K562 (cell line): ENCODE measurements around the gene MPRIP.

Source experiments
- ASH1L ChIP-seq: fragments of 450-650 bp; IDR thresholded peaks from 2 replicates; pipeline ENCODE4 v1.6.1; 2018; ENCODE audit warnings: borderline replicate concordance, mild to moderate bottlenecking, low read depth; ENCODE audit not compliant: partially characterized antibody
- BCLAF1 ChIP-seq, 2 experiments: fragments of 450-650 bp in 1 of 2; IDR thresholded peaks; 2 replicates each; pipeline ENCODE4 v1.6.1; 2011 to 2017; ENCODE audit warnings: low read depth in 2 of 2, antibody characterized with exemption in 1 of 2, borderline replicate concordance in 1 of 2, low read length in 1 of 2, mild to moderate bottlenecking in 1 of 2, mixed read lengths in 1 of 2; ENCODE audit not compliant: control insufficient read depth in 1 of 2
- CBX3 ChIP-seq, 2 experiments: IDR thresholded peaks; 1 replicate in 1 of 2; 2 replicates in 1 of 2; pipeline ENCODE4 v1.6.1; 2012; ENCODE audit warnings: inconsistent platforms in 2 of 2, low read length in 2 of 2, borderline replicate concordance in 1 of 2, control low read depth in 1 of 2
- HBP1 ChIP-seq: fragments of 450-650 bp; formaldehyde crosslinking; IDR thresholded peaks from 2 replicates; pipeline ENCODE4 v1.4.0; 2022; ENCODE audit warnings: missing genetic modification characterization
- JUN ChIP-seq, 2 experiments: sonication (generic) in 1 of 2; formaldehyde crosslinking in 1 of 2; IDR thresholded peaks; 2 replicates each; pipeline versions ENCODE4 v1.6.1 to v1.8.0; 2012 to 2022; ENCODE audit warnings: borderline replicate concordance in 2 of 2, mild to moderate bottlenecking in 2 of 2, improper control_type of control experiment in 1 of 2, low read depth in 1 of 2, low read length in 1 of 2, missing genetic modification reagents in 1 of 2
- MGA ChIP-seq: fragments of 450-650 bp; IDR thresholded peaks from 2 replicates; pipeline ENCODE4 v1.6.1; 2016; ENCODE audit warnings: mild to moderate bottlenecking, moderate library complexity
- NONO ChIP-seq, 2 experiments: fragments of 200-400 bp in 1 of 2; fragments of 450-650 bp in 1 of 2; formaldehyde crosslinking in 1 of 2; IDR thresholded peaks; 2 replicates each; pipeline ENCODE4 v1.6.1; 2017; ENCODE audit warnings: low read depth in 2 of 2, mild to moderate bottlenecking in 2 of 2, moderate library complexity in 2 of 2, low read length in 1 of 2
- RAD21 ChIP-seq, 2 experiments: fragments of 250-450 bp in 1 of 2; fragments of 450-650 bp in 1 of 2; sonication (Bioruptor Pico) in 1 of 2; formaldehyde crosslinking in 1 of 2; IDR thresholded peaks in 1 of 2; conservative IDR thresholded peaks in 1 of 2; 2 replicates each; pipeline versions ENCODE4 v1.4.0 to v1.8.0; 2020 to 2022; ENCODE audit warnings: mild to moderate bottlenecking in 2 of 2, moderate library complexity in 1 of 2
- SIN3A ChIP-seq, 2 experiments: fragments of 150-350 bp in 1 of 2; IDR thresholded peaks; 2 replicates each; pipeline ENCODE4 v1.6.1; 2011 to 2016; ENCODE audit warnings: borderline replicate concordance in 2 of 2, low read depth in 2 of 2, low read length in 2 of 2, mild to moderate bottlenecking in 2 of 2, moderate library complexity in 2 of 2; ENCODE audit not compliant: control insufficient read depth in 1 of 2
- SIX5 ChIP-seq, 2 experiments: IDR thresholded peaks; 2 replicates each; pipeline ENCODE4 v1.6.1; 2011; ENCODE audit warnings: low read length in 2 of 2, borderline replicate concordance in 1 of 2, low read depth in 1 of 2, mild to moderate bottlenecking in 1 of 2, moderate library complexity in 1 of 2; ENCODE audit not compliant: insufficient read depth in 1 of 2
- SPI1 ChIP-seq: IDR thresholded peaks from 2 replicates; pipeline ENCODE4 v1.6.1; 2011; ENCODE audit warnings: low read depth, low read length, control low read depth, borderline replicate concordance
- ZNF77 ChIP-seq: fragments of 250-450 bp; sonication (Bioruptor Pico); IDR thresholded peaks from 2 replicates; pipeline ENCODE4 v1.5.0; 2020
- TF ChIP-seq, protein P1 (sequence below), 3 experiments: IDR thresholded peaks in 2 of 3; conservative IDR thresholded peaks in 1 of 3; 2 replicates each; pipeline ENCODE4 v1.5.1; 2011 to 2012; ENCODE audit warnings: low read length in 3 of 3, mild to moderate bottlenecking in 3 of 3, control low read depth in 2 of 3, improper control_type of control experiment in 1 of 3, inconsistent platforms in 1 of 3, low read depth in 1 of 3, mixed read lengths in 1 of 3, moderate library complexity in 1 of 3; ENCODE audit not compliant: insufficient read depth in 2 of 3

DNA sequence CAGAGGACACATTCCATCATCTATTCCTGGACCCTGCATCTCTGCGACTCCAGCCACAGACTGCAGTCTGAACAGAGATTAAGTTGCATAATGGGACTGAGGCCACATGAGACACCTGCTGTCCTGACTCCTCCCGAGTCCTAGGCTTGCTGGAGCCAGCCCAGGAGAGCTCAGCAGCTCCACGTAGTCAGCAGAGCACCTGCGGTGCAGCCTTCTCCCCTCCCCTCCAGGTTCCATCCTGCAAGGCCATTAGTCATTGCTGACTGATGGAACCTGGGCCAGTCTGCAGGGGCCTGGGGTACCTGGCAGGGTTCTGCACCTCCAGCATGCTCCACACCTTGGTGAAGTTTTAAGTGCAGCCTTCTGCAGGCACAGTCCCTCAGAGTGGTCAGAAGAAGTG lies 87.2 kb downstream of the MPRIP start:
- no peak for TF ChIP-seq SIX5 (IDR thresholded peaks at IDR 0.05; ENCODE audit: borderline replicate concordance in 1 of 2, insufficient read depth in 1 of 2, low read depth in 1 of 2, low read length in 2 of 2)
- TF ChIP-seq, protein P1, sequence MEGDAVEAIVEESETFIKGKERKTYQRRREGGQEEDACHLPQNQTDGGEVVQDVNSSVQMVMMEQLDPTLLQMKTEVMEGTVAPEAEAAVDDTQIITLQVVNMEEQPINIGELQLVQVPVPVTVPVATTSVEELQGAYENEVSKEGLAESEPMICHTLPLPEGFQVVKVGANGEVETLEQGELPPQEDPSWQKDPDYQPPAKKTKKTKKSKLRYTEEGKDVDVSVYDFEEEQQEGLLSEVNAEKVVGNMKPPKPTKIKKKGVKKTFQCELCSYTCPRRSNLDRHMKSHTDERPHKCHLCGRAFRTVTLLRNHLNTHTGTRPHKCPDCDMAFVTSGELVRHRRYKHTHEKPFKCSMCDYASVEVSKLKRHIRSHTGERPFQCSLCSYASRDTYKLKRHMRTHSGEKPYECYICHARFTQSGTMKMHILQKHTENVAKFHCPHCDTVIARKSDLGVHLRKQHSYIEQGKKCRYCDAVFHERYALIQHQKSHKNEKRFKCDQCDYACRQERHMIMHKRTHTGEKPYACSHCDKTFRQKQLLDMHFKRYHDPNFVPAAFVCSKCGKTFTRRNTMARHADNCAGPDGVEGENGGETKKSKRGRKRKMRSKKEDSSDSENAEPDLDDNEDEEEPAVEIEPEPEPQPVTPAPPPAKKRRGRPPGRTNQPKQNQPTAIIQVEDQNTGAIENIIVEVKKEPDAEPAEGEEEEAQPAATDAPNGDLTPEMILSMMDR (IDR thresholded peaks at IDR 0.05 in 2 of 3, conservative IDR thresholded peaks at IDR 0.05 in 1 of 3; ENCODE audit: insufficient read depth in 2 of 3, low read depth in 1 of 3, low read length in 3 of 3) = no peak
- TF ChIP-seq BCLAF1 (IDR thresholded peaks at IDR 0.05; ENCODE audit: borderline replicate concordance in 1 of 2, control insufficient read depth in 1 of 2, low read depth in 2 of 2, low read length in 1 of 2) = no peak
- TF ChIP-seq HBP1 = no peak
- TF ChIP-seq RAD21 (CRISPR knock-in tag; conservative IDR thresholded peaks at IDR 0.05 in 1 of 2, IDR thresholded peaks at IDR 0.05 in 1 of 2) = no peak
- no peak for TF ChIP-seq SIN3A (IDR thresholded peaks at IDR 0.05; ENCODE audit: borderline replicate concordance in 2 of 2, control insufficient read depth in 1 of 2, low read depth in 2 of 2, low read length in 2 of 2)
- TF ChIP-seq ZNF77 (CRISPR knock-in tag) = no peak
- no peak for TF ChIP-seq JUN (IDR thresholded peaks at IDR 0.05; ENCODE audit: borderline replicate concordance, low read depth, low read length)
- TF ChIP-seq JUN (CRISPR knock-in tag; IDR thresholded peaks at IDR 0.05; ENCODE audit: borderline replicate concordance) = no peak
- no peak for TF ChIP-seq MGA
- no peak for TF ChIP-seq SPI1
- TF ChIP-seq CBX3 (IDR thresholded peaks at IDR 0.05; ENCODE audit: borderline replicate concordance in 1 of 2, low read length in 2 of 2) = no peak
- no peak for TF ChIP-seq ASH1L
- TF ChIP-seq NONO (IDR thresholded peaks at IDR 0.05; ENCODE audit: low read depth in 2 of 2, low read length in 1 of 2) = no peak
